ENCODE results near the gene ABCA4.

ABCA4 gene

GRCh38 chr1:94083681-94084080 is 37.3 kb downstream of the ABCA4 start:
- DNase-seq (ENCODE audit: low read depth, low spot score): no peak

GRCh38 chr1:94081566-94082344 is 39.2 kb downstream of the ABCA4 start:
- no peak for DNase-seq (ENCODE audit: low read depth, low spot score)

GRCh38 chr1:94079989-94080388 is 41.0 kb downstream of the ABCA4 start:
- no peak for DNase-seq (ENCODE audit: low read depth, low spot score)

GRCh38 chr1:94079080-94079940 is 41.6 kb downstream of the ABCA4 start:
- no peak for DNase-seq (ENCODE audit: low read depth, low spot score)

GRCh38 chr1:94072840-94073522 is 48.0 kb downstream of the ABCA4 start:
- no peak for DNase-seq (ENCODE audit: low read depth, low spot score)

GRCh38 chr1:94071976-94072375 is 49.0 kb downstream of the ABCA4 start:
- DNase-seq (ENCODE audit: low read depth, low spot score): no peak

GRCh38 chr1:94071391-94071790 is 49.6 kb downstream of the ABCA4 start:
- no peak for DNase-seq (ENCODE audit: low read depth, low spot score)

- DNase-seq (ENCODE audit: low read depth, low spot score): no peak
These were observed 50.1 kb downstream of the ABCA4 start for GRCh38 chr1:94070865-94071264.

GRCh38 chr1:94069919-94070285 is 51.0 kb downstream of the ABCA4 start:
- no peak for DNase-seq (ENCODE audit: low read depth, low spot score)

GRCh38 chr1:94068999-94069918 is 51.7 kb downstream of the ABCA4 start:
- DNase-seq (ENCODE audit: low read depth, low spot score): no peak

- no peak for DNase-seq (ENCODE audit: low read depth, low spot score)
These were observed 52.6 kb downstream of the ABCA4 start for GRCh38 chr1:94068096-94068998.

- DNase-seq (ENCODE audit: low read depth, low spot score): no peak
These were observed 53.8 kb downstream of the ABCA4 start for GRCh38 chr1:94067196-94067595.

- DNase-seq (ENCODE audit: low read depth, low spot score): no peak
These were observed 57.6 kb downstream of the ABCA4 start for GRCh38 chr1:94063379-94063778.

- DNase-seq (ENCODE audit: low read depth, low spot score): no peak
These were observed 59.2 kb downstream of the ABCA4 start for GRCh38 chr1:94061513-94062443.

GRCh38 chr1:94060720-94061119 is 60.2 kb downstream of the ABCA4 start:
- no peak for DNase-seq (ENCODE audit: low read depth, low spot score)

- no peak for DNase-seq (ENCODE audit: low read depth, low spot score)
These were observed 62.2 kb downstream of the ABCA4 start for GRCh38 chr1:94058766-94059165.

GRCh38 chr1:94056996-94057395 is 64.0 kb downstream of the ABCA4 start:
- DNase-seq (ENCODE audit: low read depth, low spot score): no peak

- no peak for DNase-seq (ENCODE audit: low read depth, low spot score)
These were observed 64.8 kb downstream of the ABCA4 start for GRCh38 chr1:94056171-94056570.

- DNase-seq (ENCODE audit: low read depth, low spot score): no peak
These were observed 65.4 kb downstream of the ABCA4 start for GRCh38 chr1:94055459-94056122.

Measured in activated naive CD8-positive, alpha-beta T cell treated with anti-CD3 and anti-CD28 coated beads, Interleukin-2, amount 50 U/mL, for 16 hours (primary cell).